GM12878 (cell line): ENCODE data around the gene LRRC2. TPM values are rescaled to one million over a fixed set of nuclear protein-coding genes. Genes with fewer than 3 reads are reported as not detected.

Experiments
- ATAC-seq: fragments of 200-7000 bp; cut with Tn5 transposase; 3 replicates; pipeline ENCODE4 v1.9.1; 2020; ENCODE audit warnings: mild to moderate bottlenecking, moderate library complexity
- BruUV-seq: library from RNA; stranded (reverse); fragments of 400-500 nt; replicated peaks from 2 replicates; lab custom pipeline; 2021; lab: Mats Ljungman, UMichigan
- CTCF ChIA-PET: fragments of 300-600 bp; sonication (Branson Sonifier 250); formaldehyde crosslinking; extraction: SDS; loops from one replicate; lab custom pipeline; 2021; ENCODE audit warnings: inconsistent platforms; lab: Yijun Ruan, JAX
- POLR2A ChIA-PET: fragments of 350-600 bp; formaldehyde crosslinking; extraction: SDS; loops from one replicate; lab custom pipeline; 2021; ENCODE audit warnings: inconsistent platforms; lab: Charles Lee
- RAD21 ChIA-PET: fragments of 300-600 bp; sonication (Branson Sonifier 250); formaldehyde crosslinking; loops from one replicate; lab custom pipeline; 2023; ENCODE audit warnings: antibody characterized with exemption; ENCODE audit not compliant: unreplicated experiment; lab: Charles Lee
- SMC1A ChIA-PET: fragments of 300-600 bp; sonication (Branson Sonifier 250); formaldehyde crosslinking; loops from one replicate; lab custom pipeline; 2023; ENCODE audit not compliant: unreplicated experiment, uncharacterized antibody; lab: Charles Lee
- DNase-seq: peaks from one replicate; pipeline ENCODE4 v3.0.0-alpha.2; 2011; ENCODE audit warnings: low read depth, low spot score
- FAIRE-seq: peaks from 3 replicates; lab custom pipeline; 2011; peaks lifted over from hg19 to GRCh38; lab: Jason Lieb, UNC
- H2AFZ ChIP-seq: 2 replicates; pipeline ENCODE4 v1.6.0; 2011; ENCODE audit warnings: low read depth, low read length, control low read depth; ENCODE audit not compliant: control insufficient read depth
- H3K27ac ChIP-seq: 2 replicates; pipeline ENCODE4 v1.5.1; 2011; ENCODE audit warnings: control low read depth; ENCODE audit not compliant: control insufficient read depth, insufficient read depth
- H3K27me3 ChIP-seq, 2 experiments: replicated peaks in 1 of 2; 2 replicates each; pipeline versions ENCODE4 v1.6.0 to v1.6.1; 2011; ENCODE audit warnings: low read length in 1 of 2; ENCODE audit not compliant: control insufficient read depth in 2 of 2, insufficient read depth in 2 of 2
- H3K36me3 ChIP-seq, 2 experiments: 2 replicates each; pipeline ENCODE4 v1.5.1; 2011; ENCODE audit warnings: low read length in 1 of 2; ENCODE audit not compliant: control insufficient read depth in 2 of 2, insufficient read depth in 2 of 2
- H3K4me1 ChIP-seq: 2 replicates; pipeline ENCODE4 v1.6.1; 2011; ENCODE audit warnings: mild to moderate bottlenecking, low read length, moderate library complexity, mixed read lengths; ENCODE audit not compliant: control insufficient read depth, insufficient read depth
- H3K4me2 ChIP-seq: 2 replicates; pipeline ENCODE4 v1.6.0; 2011; ENCODE audit warnings: control low read depth; ENCODE audit not compliant: control insufficient read depth, insufficient read depth
- H3K4me3 ChIP-seq: fragments of 200-600 bp; sonication (generic); 2 replicates; pipeline ENCODE4 v1.5.1; 2016
- H3K79me2 ChIP-seq: 2 replicates; pipeline ENCODE4 v1.6.0; 2011; ENCODE audit warnings: low read length; ENCODE audit not compliant: control insufficient read depth, insufficient read depth
- H3K9ac ChIP-seq: 2 replicates; pipeline ENCODE4 v1.8.0; 2011; ENCODE audit warnings: low read length, control low read depth, mixed read lengths; ENCODE audit not compliant: control insufficient read depth, insufficient read depth
- H3K9me3 ChIP-seq: replicated peaks from 3 replicates; pipeline ENCODE4 v1.5.1; 2011; ENCODE audit warnings: mild to moderate bottlenecking, low read length; ENCODE audit not compliant: control insufficient read depth, insufficient read depth
- H4K20me1 ChIP-seq: 2 replicates; pipeline ENCODE4 v1.6.0; 2011; ENCODE audit not compliant: control insufficient read depth, insufficient read depth
- CBX5 ChIP-seq: sonication (generic); IDR thresholded peaks from 2 replicates; pipeline ENCODE4 v1.6.1; 2016; ENCODE audit warnings: low read depth, moderate library complexity, mild to moderate bottlenecking, inconsistent platforms
- CEBPB ChIP-seq, 2 experiments: fragments of 150-350 bp in 1 of 2; IDR thresholded peaks; 2 replicates each; pipeline ENCODE4 v1.6.1; 2012 to 2014; ENCODE audit warnings: low read depth in 2 of 2, low read length in 2 of 2, borderline replicate concordance in 1 of 2, inconsistent platforms in 1 of 2
- GATAD2B ChIP-seq: fragments of 450-650 bp; conservative IDR thresholded peaks from 2 replicates; pipeline ENCODE4 v1.6.1; 2017; ENCODE audit warnings: low read depth, mild to moderate bottlenecking, moderate library complexity
- JUNB ChIP-seq: IDR thresholded peaks from 2 replicates; pipeline ENCODE4 v1.6.1; 2016; ENCODE audit warnings: antibody characterized with exemption, mild to moderate bottlenecking
- PML ChIP-seq: IDR thresholded peaks from 2 replicates; pipeline ENCODE4 v1.6.1; 2012; ENCODE audit warnings: low read length, inconsistent platforms
- POLR2AphosphoS5 ChIP-seq: IDR thresholded peaks from 2 replicates; pipeline ENCODE4 v1.6.1; 2011; ENCODE audit warnings: mild to moderate bottlenecking, low read length, inconsistent platforms
- RB1 ChIP-seq: fragments of 450-650 bp; formaldehyde crosslinking; IDR thresholded peaks from 2 replicates; pipeline ENCODE4 v1.6.1; 2017; ENCODE audit warnings: mild to moderate bottlenecking, borderline replicate concordance
- RBBP5 ChIP-seq: fragments of 200-600 bp; sonication (generic); conservative IDR thresholded peaks from 2 replicates; pipeline ENCODE4 v1.6.1; 2016
- RCOR1 ChIP-seq: conservative IDR thresholded peaks from 2 replicates; pipeline ENCODE4 v1.6.1; 2012; ENCODE audit warnings: low read depth, low read length, improper control_type of control experiment
- SIX5 ChIP-seq: IDR thresholded peaks from 2 replicates; pipeline ENCODE4 v1.6.1; 2011; ENCODE audit warnings: mild to moderate bottlenecking, low read depth, low read length, moderate library complexity; ENCODE audit not compliant: severe bottlenecking
- SREBF1 ChIP-seq: IDR thresholded peaks from 2 replicates; pipeline ENCODE4 v1.6.1; 2012; ENCODE audit warnings: mild to moderate bottlenecking, low read length
- SUPT20H ChIP-seq: IDR thresholded peaks from 2 replicates; pipeline ENCODE4 v1.6.1; 2011; ENCODE audit warnings: low read depth, mild to moderate bottlenecking, low read length, moderate library complexity, borderline replicate concordance; ENCODE audit not compliant: control insufficient read depth
- ZNF274 ChIP-seq: IDR thresholded peaks from one replicate; pipeline ENCODE4 v1.8.0; 2011; ENCODE audit not compliant: insufficient read length, insufficient read depth
- ZNF384 ChIP-seq: IDR thresholded peaks from 2 replicates; pipeline ENCODE4 v1.6.1; 2012; ENCODE audit warnings: low read depth, mild to moderate bottlenecking, low read length, improper control_type of control experiment, borderline replicate concordance
- ZSCAN29 ChIP-seq: fragments of 450-650 bp; IDR thresholded peaks from 2 replicates; pipeline ENCODE4 v1.6.1; 2017; ENCODE audit warnings: mild to moderate bottlenecking, moderate library complexity
- ZZZ3 ChIP-seq: IDR thresholded peaks from 2 replicates; pipeline ENCODE4 v1.6.1; 2011; ENCODE audit warnings: low read depth; ENCODE audit not compliant: control insufficient read depth, insufficient read length
- WGBS: methylation state at CpG from one replicate; pipeline ENCODE4 v1.1.6; 2016; ENCODE audit warnings: low lambda C conversion rate; ENCODE audit not compliant: insufficient replicate concordance, insufficient coverage; ENCODE audit errors: missing lambda C conversion rate; 5-methylcytosine and 5-hydroxymethylcytosine counted together
- in situ Hi-C: fragments of 300-500 bp; cut with MboI; formaldehyde crosslinking; loops from 9 replicates; pipeline ENCODE4 v1.14.3; 2018; ENCODE audit warnings: mixed read lengths
- intact Hi-C: fragments of 100-400 bp; cut with micrococcal nuclease; formaldehyde crosslinking; loops from one replicate; pipeline ENCODE4 v1.14.2; 2022; ENCODE audit not compliant: unreplicated experiment
- polyA plus RNA-seq, 11 experiments: library from polyadenylated mRNA; depleted of rRNA in 4 of 11; unstranded in 6 of 11; stranded (reverse) in 5 of 11; fragments of >200 nt; fragmentation: Nextera tagmentation in 4 of 11; fragmentation: Illumina TruSeq in 1 of 11; extraction: Ambion mirVana in 4 of 11; extraction: Trizol in 1 of 11; gene quantifications; 1 replicate in 1 of 11; 2 replicates in 10 of 11; pipeline versions ENCODE4 v1.2.1 to v1.2.3, GENCODE V29; 2011 to 2016; ENCODE audit warnings: inconsistent platforms in 2 of 11, missing spikeins in 2 of 11, low read depth in 1 of 11
- total RNA-seq, 4 experiments: library from RNA; depleted of rRNA in 3 of 4; stranded (reverse); fragments of >200 nt in 3 of 4; fragmentation: Illumina TruSeq in 1 of 4; extraction: Trizol in 1 of 4; gene quantifications; 2 replicates each; pipeline versions ENCODE4 v1.2.1 to v1.2.3, GENCODE V29; 2013 to 2021
- TF ChIP-seq, protein P1 (sequence below): IDR thresholded peaks from 2 replicates; pipeline ENCODE4 v1.6.1; 2012; ENCODE audit warnings: low read depth, low read length, improper control_type of control experiment

LRRC2 gene
- total and polyA plus RNA-seq, 10 of the 15 experiments (the other 5 are each of a cell fraction or from before 2014, with no cell fraction given) = not detected

DNA sequence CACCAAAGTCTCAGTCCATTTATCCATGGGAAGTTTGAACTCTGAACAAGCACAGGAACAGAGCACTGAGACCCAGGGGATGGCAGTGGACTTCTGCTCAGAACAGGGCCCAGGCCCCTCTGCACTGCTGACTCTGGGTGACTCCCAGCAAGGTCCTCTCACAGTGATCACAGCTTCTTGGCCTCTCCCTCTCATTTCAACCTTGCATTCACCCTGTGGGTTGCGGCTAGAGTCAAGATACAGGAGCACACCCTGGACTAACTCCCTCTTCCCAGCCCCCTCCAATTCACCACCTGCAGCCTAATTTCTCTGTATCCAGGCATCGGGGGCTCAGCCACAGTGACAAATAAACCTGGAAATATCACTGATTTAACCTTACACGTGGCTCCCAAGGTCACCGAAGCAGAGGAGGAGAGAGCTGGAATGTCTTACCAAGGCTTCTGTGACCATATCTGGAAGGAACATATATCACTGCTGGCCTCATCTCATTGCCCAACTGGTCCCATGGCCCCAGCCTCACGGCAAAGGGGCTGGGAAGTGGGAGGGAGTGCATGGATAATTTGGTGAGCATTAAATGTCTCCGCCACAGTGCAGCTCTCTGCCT lies 67.1 kb downstream of the LRRC2 start:
- CTCF ChIA-PET = interaction anchor here (0.8 to 6.0 kb wide), 4 partner anchors 10 to 130 kb away, joined by 3 to 36 read pairs (median 18); no protein-coding TSS in a partner anchor
- 88% methylated on average over 6 of the region's 6 CpGs for WGBS
- intact Hi-C loops = no loop called here
- TF ChIP-seq CBX5 (no peak), SUPT20H (no peak), ZSCAN29 (no peak), GATAD2B (no peak), SIX5 (no peak), ZNF384 (no peak), PML (no peak), CEBPB (IDR thresholded peaks at IDR 0.05; ENCODE audit: borderline replicate concordance in 1 of 2, low read depth in 2 of 2, low read length in 2 of 2) (no peak), RCOR1 (no peak), POLR2AphosphoS5 (no peak), ZNF274 (no peak), JUNB (no peak), SREBF1 (no peak), ZZZ3 (no peak), RB1 (no peak), RBBP5 (no peak)
- TF ChIP-seq, protein P1, sequence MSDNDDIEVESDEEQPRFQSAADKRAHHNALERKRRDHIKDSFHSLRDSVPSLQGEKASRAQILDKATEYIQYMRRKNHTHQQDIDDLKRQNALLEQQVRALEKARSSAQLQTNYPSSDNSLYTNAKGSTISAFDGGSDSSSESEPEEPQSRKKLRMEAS = no peak
- SMC1A ChIA-PET = interaction anchor here (1.0 to 2.6 kb wide), 2 partner anchors 10 to 59 kb away, joined by 3 to 8 read pairs; no protein-coding TSS in a partner anchor
- no TSS peak for BruUV-seq
- Histone ChIP-seq H3K27me3 (peaks cover 0 to 3% of the 10 kb centered on the region in 2 experiments; a peak in 1 of 4 replicates), H3K9me3 (no peaks in the 10 kb centered on the region; the same call in 1 of the 3 replicates), H3K4me1 (peaks cover 24% of the 10 kb centered on the region), H3K9ac (no peak overlapping the region), H3K79me2 (no peaks in the 10 kb centered on the region), H3K4me3 (no peak overlapping the region), H3K4me2 (no peak overlapping the region), H2AFZ (no peak overlapping the region), H4K20me1 (no peaks in the 10 kb centered on the region), H3K27ac (no peak overlapping the region), H3K36me3 (no peaks in the 10 kb centered on the region)
- RAD21 ChIA-PET = interaction anchor here (1.2 to 1.7 kb wide), 3 partner anchors 10 to 130 kb away, joined by 3 to 6 read pairs (median 3); no protein-coding TSS in a partner anchor
- FAIRE-seq = no peak
- POLR2A ChIA-PET = no interaction called here
- no peak for ATAC-seq
- in situ Hi-C loops = no loop called here
- DNase-seq = no peak
